Heart left ventricle (tissue), 16 donors: Measurements from ENCODE around the gene ZC3H7A. TPM values are rescaled to one million over a fixed set of nuclear protein-coding genes. Genes with fewer than 3 reads are reported as not detected.

Experiments
- ATAC-seq, 4 donors: fragments of 200-7000 bp; cut with Tn5 transposase; one replicate each; pipeline ENCODE4 v1.9.1; 2020 to 2022; ENCODE audit warnings: moderate library complexity in 4 of 4, mild to moderate bottlenecking in 3 of 4, moderate number of reproducible peaks in 1 of 4
- DNase-seq, 5 donors: peaks; one replicate each; pipeline ENCODE4 v3.0.0-alpha.2; 2020
- H3K27ac ChIP-seq, 12 donors: fragments of 200-600 bp; sonication (generic) in 4 of 12; one replicate each; pipeline versions ENCODE4 v1.5.0 to v1.8.0; 2016 to 2022; ENCODE audit warnings: mild to moderate bottlenecking in 2 of 12
- H3K27me3 ChIP-seq, 9 donors: fragments of 200-600 bp; sonication (generic) in 2 of 9; one replicate each; pipeline versions ENCODE4 v1.5.1 to v1.8.0; 2016 to 2022; ENCODE audit warnings: mild to moderate bottlenecking in 3 of 9
- H3K36me3 ChIP-seq, 9 donors: fragments of 200-600 bp; sonication (generic) in 2 of 9; one replicate each; pipeline versions ENCODE4 v1.5.0 to v1.8.0; 2018 to 2022; ENCODE audit warnings: mild to moderate bottlenecking in 2 of 9
- H3K4me1 ChIP-seq, 12 donors: fragments of 200-600 bp; sonication (generic) in 4 of 12; one replicate each; pipeline versions ENCODE4 v1.5.0 to v1.8.0; 2016 to 2022; ENCODE audit warnings: mild to moderate bottlenecking in 3 of 12
- H3K4me3 ChIP-seq, 12 donors: fragments of 200-600 bp; sonication (generic) in 4 of 12; one replicate each; pipeline versions ENCODE4 v1.5.0 to v1.8.0; 2017 to 2022; ENCODE audit warnings: mild to moderate bottlenecking in 9 of 12, moderate library complexity in 4 of 12
- H3K9me3 ChIP-seq, 12 donors: fragments of 200-600 bp; sonication (generic) in 4 of 12; one replicate each; pipeline versions ENCODE4 v1.5.0 to v1.8.0; 2016 to 2022; ENCODE audit warnings: mild to moderate bottlenecking in 1 of 12
- CTCF ChIP-seq, 12 donors: fragments of 200-600 bp; sonication (generic) in 4 of 12; IDR thresholded peaks; one replicate each; pipeline versions ENCODE4 v1.5.0 to v1.8.0; 2018 to 2022; ENCODE audit warnings: antibody characterized with exemption in 12 of 12, mild to moderate bottlenecking in 5 of 12
- POLR2A ChIP-seq, 2 donors: fragments of 450-650 bp; IDR thresholded peaks; one replicate each; pipeline ENCODE4 v1.6.1; 2017; ENCODE audit warnings: antibody characterized with exemption in 2 of 2, mild to moderate bottlenecking in 2 of 2, moderate library complexity in 2 of 2
- WGBS, 4 donors: extraction: QIAGEN DNeasy Blood & Tissue Kit in 2 of 4; methylation state at CpG; one replicate each; pipeline versions ENCODE4 v1.1.5 to v1.1.7; 2013 to 2018; 5-methylcytosine and 5-hydroxymethylcytosine counted together
- intact Hi-C, 10 donors: fragments of 100-400 bp; cut with DNase I; formaldehyde crosslinking; loops; one replicate each; pipeline versions ENCODE4 v1.11.1 to v1.14.2; 2022
- polyA plus RNA-seq, 2 donors: library from polyadenylated mRNA; stranded (reverse); fragments of 200-250 nt; gene quantifications; one replicate each; pipeline ENCODE4 v1.2.3, GENCODE V29; 2013
- total RNA-seq, 9 donors: library from RNA; depleted of rRNA in 2 of 9; stranded (reverse); fragments of >200 nt in 2 of 9; fragmentation: NEBNext Ultra II Directional in 3 of 9; extraction: Animal tissue kit (Norgen Biotek cat#: 25700) in 3 of 9; gene quantifications; one replicate each; pipeline versions ENCODE4 v1.1.0 to v1.2.4, GENCODE V29; 2016 to 2023
- donor health status: ischemic (EF 13 %, LVEDD 7.1; RV severe dilation, severe dysfunction).
- donor health status: healthy with polysubstance abuse.
- donor health status: DM: no; HTN: yes; CAD: no.
- donor health status: DM: no; HTN: no; CAD: no.
- donor health status: ischemic (EF 25% LVEDD 6.9; RV normal size, moderate dysfunction).
- donor health status: ischemic (EF 25% LVEDD 5.7; RV mildly dilated, moderate dysfunction).
- donor health status: healthy.
- donor health status: DM: yes; HTN: yes; CAD: no.
- donor health status: ischemic (EF 35%, LVEDD 5.7; RV mildly dilated, moderate dysfunction).
- donor health status: nonischemic (EF 11% LVEDD 7.7; RV severe dilation, severe dysfunction).
- donor health status: DM: yes; HTN: yes; CAD: no.
- donor health status: PGD.
- donor health status: ischemic (EF 29% LVEDD 5.4; RV normal size, mild dysfunction).
- donor health status: nonischemic (EF 23%, LVEDD 6.1; RV moderate dilation, normal function).

Gene ZC3H7A
- total and polyA plus RNA-seq, 11 donors = 16.9 to 42.3 (median 27.9) TPM

GRCh38 chr16:11742093-11742535, 54.9 kb downstream of the ZC3H7A start:
- no peak for TF ChIP-seq POLR2A (IDR thresholded peaks at IDR 0.05)
- no peak for TF ChIP-seq CTCF (IDR thresholded peaks at IDR 0.05)
- peaks cover 5 to 49% (median 33%) of the 10 kb centered on the region in 12 donors for H3K4me1 ChIP-seq
- H3K27ac ChIP-seq = peak overlapping the region; percentile 93 to 99 (median 98)
- ATAC-seq (peak in 3 of 4 donors; percentile 4 to 40 (median 29)), DNase-seq (peak; percentile 40 to 81 (median 50))
- 0% methylated on average over 3 to 37 of the region's 37 CpGs for WGBS, 4 donors
- peak overlapping the region; percentile 68 to 98 (median 94) for H3K4me3 ChIP-seq
- intact Hi-C loops = loop anchor here in 8 of 10 donors (2.0 to 10.0 kb wide), 7 partner anchors 40 to 113 kb away; partner anchors contain the start of genes ZC3H7A (in 7 of the 8), RSL1D1 (in 1 of the 8) and SNN (in 1 of the 8)
- H3K9me3 ChIP-seq = no peaks in the 10 kb centered on the region
- H3K27me3 ChIP-seq = no peaks in the 10 kb centered on the region
- H3K36me3 ChIP-seq = peaks cover 0 to 12% (median under 1%) of the 10 kb centered on the region in 9 donors

GRCh38 chr16:11740567-11740966, 56.5 kb downstream of the ZC3H7A start:
- Histone ChIP-seq H3K27ac (peak overlapping the region in 8 of 12 donors; percentile 19 to 99 (median 97)), H3K36me3 (peaks cover 0 to 27% (median 16%) of the 10 kb centered on the region in 9 donors), H3K9me3 (no peaks in the 10 kb centered on the region), H3K27me3 (no peaks in the 10 kb centered on the region), H3K4me1 (peaks cover 5 to 64% (median 43%) of the 10 kb centered on the region in 12 donors), H3K4me3 (peak overlapping the region in 9 of 12 donors; percentile 71 to 98 (median 93))
- 45 to 53% (median 48%) methylated on average over 3 of the region's 3 CpGs for WGBS, 4 donors
- no peak for ATAC-seq
- no peak for DNase-seq
- intact Hi-C loops = loop anchor here in 8 of 10 donors (5.0 to 10.0 kb wide), 5 partner anchors 42 to 114 kb away; partner anchors contain the start of genes ZC3H7A (in 6 of the 8) and RSL1D1 (in 1 of the 8)
- no peak for TF ChIP-seq POLR2A (IDR thresholded peaks at IDR 0.05)
- no peak for TF ChIP-seq CTCF (IDR thresholded peaks at IDR 0.05)

GRCh38 chr16:11738742-11739544, 58.1 kb downstream of the ZC3H7A start:
- 87 to 95% (median 91%) methylated on average over 15 of the region's 15 CpGs for WGBS, 4 donors

More at GRCh38 chr16:11738742-11739544, 58.1 kb downstream of the ZC3H7A start:
- Histone ChIP-seq H3K9me3 (no peaks in the 10 kb centered on the region), H3K36me3 (peaks cover 0 to 44% (median 32%) of the 10 kb centered on the region in 9 donors), H3K4me3 (no peak overlapping the region), H3K27ac (no peak overlapping the region), H3K27me3 (no peaks in the 10 kb centered on the region), H3K4me1 (peaks cover 5 to 80% (median 56%) of the 10 kb centered on the region in 12 donors)
- ATAC-seq (no peak), DNase-seq (no peak)
- TF ChIP-seq POLR2A (IDR thresholded peaks at IDR 0.05) (no peak), CTCF (IDR thresholded peaks at IDR 0.05) (no peak)
- intact Hi-C loops = no loop called here
